ENCODE data around the gene SELPLG.

- TF ChIP-seq, protein P1, sequence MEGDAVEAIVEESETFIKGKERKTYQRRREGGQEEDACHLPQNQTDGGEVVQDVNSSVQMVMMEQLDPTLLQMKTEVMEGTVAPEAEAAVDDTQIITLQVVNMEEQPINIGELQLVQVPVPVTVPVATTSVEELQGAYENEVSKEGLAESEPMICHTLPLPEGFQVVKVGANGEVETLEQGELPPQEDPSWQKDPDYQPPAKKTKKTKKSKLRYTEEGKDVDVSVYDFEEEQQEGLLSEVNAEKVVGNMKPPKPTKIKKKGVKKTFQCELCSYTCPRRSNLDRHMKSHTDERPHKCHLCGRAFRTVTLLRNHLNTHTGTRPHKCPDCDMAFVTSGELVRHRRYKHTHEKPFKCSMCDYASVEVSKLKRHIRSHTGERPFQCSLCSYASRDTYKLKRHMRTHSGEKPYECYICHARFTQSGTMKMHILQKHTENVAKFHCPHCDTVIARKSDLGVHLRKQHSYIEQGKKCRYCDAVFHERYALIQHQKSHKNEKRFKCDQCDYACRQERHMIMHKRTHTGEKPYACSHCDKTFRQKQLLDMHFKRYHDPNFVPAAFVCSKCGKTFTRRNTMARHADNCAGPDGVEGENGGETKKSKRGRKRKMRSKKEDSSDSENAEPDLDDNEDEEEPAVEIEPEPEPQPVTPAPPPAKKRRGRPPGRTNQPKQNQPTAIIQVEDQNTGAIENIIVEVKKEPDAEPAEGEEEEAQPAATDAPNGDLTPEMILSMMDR (IDR thresholded peaks at IDR 0.05) = no peak
- TF ChIP-seq POLR2A (IDR thresholded peaks at IDR 0.05) = no peak
These were observed 42.3 kb downstream of the SELPLG start for GRCh38 chr12:108591267-108591980.
